Gastroesophageal sphincter (tissue), 4 donors: ENCODE results near the gene PTPRO. TPM values are rescaled to one million over a fixed set of nuclear protein-coding genes. Genes with fewer than 3 reads are reported as not detected.

Experiments
- ATAC-seq: fragments of 150-250 bp; one replicate; pipeline ENCODE4 v1.9.1; 2016; ENCODE audit warnings: mild to moderate bottlenecking, moderate library complexity
- H3K27ac ChIP-seq, 4 donors: fragments of 200-600 bp; sonication (generic) in 3 of 4; 1 replicate in 3 of 4; 2 replicates in 1 of 4; pipeline ENCODE4 v1.5.1; 2016 to 2019
- H3K27me3 ChIP-seq: fragments of 200-600 bp; sonication (generic); one replicate; pipeline ENCODE4 v1.5.1; 2019
- H3K36me3 ChIP-seq, 2 donors: fragments of 200-600 bp; sonication (generic); one replicate each; pipeline ENCODE4 v1.5.1; 2019; ENCODE audit warnings: control low read depth in 1 of 2
- H3K4me1 ChIP-seq, 3 donors: fragments of 200-600 bp; sonication (generic); 1 replicate in 2 of 3; 2 replicates in 1 of 3; pipeline ENCODE4 v1.5.1; 2016 to 2019; ENCODE audit warnings: control low read depth in 2 of 3
- H3K4me3 ChIP-seq, 2 donors: fragments of 200-600 bp; sonication (generic); one replicate each; pipeline ENCODE4 v1.5.1; 2019; ENCODE audit warnings: mild to moderate bottlenecking in 1 of 2, moderate library complexity in 1 of 2
- H3K9me3 ChIP-seq, 3 donors: fragments of 200-600 bp; sonication (generic); one replicate each; pipeline ENCODE4 v1.5.1; 2017 to 2019; ENCODE audit warnings: control low read depth in 2 of 3
- EP300 ChIP-seq: sonication (generic); formaldehyde crosslinking; IDR thresholded peaks from one replicate; pipeline ENCODE4 v1.6.1; 2017; ENCODE audit warnings: antibody characterized with exemption, mild to moderate bottlenecking
- POLR2A ChIP-seq, 2 donors: fragments of 450-650 bp; IDR thresholded peaks; one replicate each; pipeline ENCODE4 v1.6.1; 2017; ENCODE audit warnings: antibody characterized with exemption in 2 of 2, mild to moderate bottlenecking in 2 of 2, moderate library complexity in 1 of 2
- POLR2AphosphoS5 ChIP-seq: sonication (generic); formaldehyde crosslinking; IDR thresholded peaks from one replicate; pipeline ENCODE4 v1.6.1; 2017; ENCODE audit warnings: antibody characterized with exemption
- WGBS, 2 donors: methylation state at CpG; one replicate each; pipeline ENCODE4 v1.1.5; 2018; ENCODE audit warnings: low coverage in 1 of 2; 5-methylcytosine and 5-hydroxymethylcytosine counted together
- total RNA-seq, 4 donors: library from RNA; depleted of rRNA; stranded (reverse); fragments of >200 nt; gene quantifications; one replicate each; pipeline ENCODE4 v1.1.0, GENCODE V29; 2016
- TF ChIP-seq, protein P1 (sequence below), 4 experiments: fragments of 200-600 bp in 2 of 4; fragments of 450-650 bp in 2 of 4; sonication (generic) in 1 of 4; IDR thresholded peaks; one replicate each; pipeline ENCODE4 v1.5.1; 2017 to 2019; ENCODE audit warnings: antibody characterized with exemption in 4 of 4, mild to moderate bottlenecking in 2 of 4, moderate library complexity in 2 of 4

Gene PTPRO
- total RNA-seq, 4 donors from 2014 or later = 0.50 to 10.7 (median 2.8) TPM

DNA sequence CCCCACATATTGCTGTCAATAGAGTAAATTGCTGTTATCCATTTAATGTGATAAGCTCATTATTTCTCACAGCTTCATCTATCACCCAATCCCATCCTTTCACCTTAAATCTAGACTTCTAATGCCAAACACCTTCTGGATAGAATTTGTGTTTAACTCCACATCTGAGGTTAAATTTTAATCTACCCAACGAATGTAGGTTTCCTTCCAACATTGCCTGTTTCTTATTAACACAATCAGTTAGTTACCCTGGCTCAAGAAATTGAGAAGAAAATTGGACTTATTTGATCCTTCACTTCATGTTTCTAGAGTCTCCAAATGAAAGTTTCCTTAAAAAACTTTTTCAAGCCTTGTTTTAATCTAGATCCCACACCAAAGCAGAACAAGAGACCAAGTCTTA lies 67.3 kb downstream of the PTPRO start:
- 50 to 80% methylated on average over 1 of the region's 1 CpG for WGBS, 2 donors
- H3K27ac ChIP-seq = no peak overlapping the region
- H3K4me1 ChIP-seq = no peaks in the 10 kb centered on the region
- no peaks in the 10 kb centered on the region for H3K9me3 ChIP-seq
- no peaks in the 10 kb centered on the region for H3K36me3 ChIP-seq
- TF ChIP-seq EP300 = no peak
- TF ChIP-seq POLR2AphosphoS5 = no peak
- no peak for TF ChIP-seq POLR2A (IDR thresholded peaks at IDR 0.05)
- TF ChIP-seq, protein P1, sequence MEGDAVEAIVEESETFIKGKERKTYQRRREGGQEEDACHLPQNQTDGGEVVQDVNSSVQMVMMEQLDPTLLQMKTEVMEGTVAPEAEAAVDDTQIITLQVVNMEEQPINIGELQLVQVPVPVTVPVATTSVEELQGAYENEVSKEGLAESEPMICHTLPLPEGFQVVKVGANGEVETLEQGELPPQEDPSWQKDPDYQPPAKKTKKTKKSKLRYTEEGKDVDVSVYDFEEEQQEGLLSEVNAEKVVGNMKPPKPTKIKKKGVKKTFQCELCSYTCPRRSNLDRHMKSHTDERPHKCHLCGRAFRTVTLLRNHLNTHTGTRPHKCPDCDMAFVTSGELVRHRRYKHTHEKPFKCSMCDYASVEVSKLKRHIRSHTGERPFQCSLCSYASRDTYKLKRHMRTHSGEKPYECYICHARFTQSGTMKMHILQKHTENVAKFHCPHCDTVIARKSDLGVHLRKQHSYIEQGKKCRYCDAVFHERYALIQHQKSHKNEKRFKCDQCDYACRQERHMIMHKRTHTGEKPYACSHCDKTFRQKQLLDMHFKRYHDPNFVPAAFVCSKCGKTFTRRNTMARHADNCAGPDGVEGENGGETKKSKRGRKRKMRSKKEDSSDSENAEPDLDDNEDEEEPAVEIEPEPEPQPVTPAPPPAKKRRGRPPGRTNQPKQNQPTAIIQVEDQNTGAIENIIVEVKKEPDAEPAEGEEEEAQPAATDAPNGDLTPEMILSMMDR (IDR thresholded peaks at IDR 0.05) = no peak
- no peak for ATAC-seq
- no peaks in the 10 kb centered on the region for H3K27me3 ChIP-seq
- H3K4me3 ChIP-seq = no peak overlapping the region

DNA sequence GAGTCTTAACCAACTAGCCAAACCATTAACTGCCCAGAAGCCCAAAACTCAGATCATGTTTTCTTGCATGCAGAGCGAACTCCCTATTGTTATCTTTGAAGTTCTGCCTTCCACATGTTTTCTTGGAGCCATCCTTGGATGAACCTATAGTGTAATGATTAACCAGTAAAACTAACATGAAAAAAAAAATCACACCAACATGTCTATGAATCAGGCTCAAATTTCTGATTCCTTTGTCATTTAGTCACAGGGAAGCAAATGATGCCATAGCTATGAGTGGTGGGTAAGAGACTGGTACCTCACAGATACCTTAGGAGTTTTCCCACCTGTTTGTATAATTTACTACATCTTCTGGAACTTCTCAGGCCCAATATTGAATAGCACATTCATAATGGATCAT lies 70.7 kb downstream of the PTPRO start:
- no peaks in the 10 kb centered on the region for H3K36me3 ChIP-seq
- H3K4me3 ChIP-seq = no peak overlapping the region
- no peaks in the 10 kb centered on the region for H3K9me3 ChIP-seq
- no peak for ATAC-seq
- no peaks in the 10 kb centered on the region for H3K27me3 ChIP-seq
- TF ChIP-seq, protein P1 (IDR thresholded peaks at IDR 0.05) = no peak
- TF ChIP-seq EP300 (no peak), POLR2AphosphoS5 (no peak), POLR2A (IDR thresholded peaks at IDR 0.05) (no peak)
- no peaks in the 10 kb centered on the region for H3K4me1 ChIP-seq
- WGBS, 2 donors = 83 to 85% methylated on average over 1 of the region's 1 CpG
- no peak overlapping the region for H3K27ac ChIP-seq

DNA sequence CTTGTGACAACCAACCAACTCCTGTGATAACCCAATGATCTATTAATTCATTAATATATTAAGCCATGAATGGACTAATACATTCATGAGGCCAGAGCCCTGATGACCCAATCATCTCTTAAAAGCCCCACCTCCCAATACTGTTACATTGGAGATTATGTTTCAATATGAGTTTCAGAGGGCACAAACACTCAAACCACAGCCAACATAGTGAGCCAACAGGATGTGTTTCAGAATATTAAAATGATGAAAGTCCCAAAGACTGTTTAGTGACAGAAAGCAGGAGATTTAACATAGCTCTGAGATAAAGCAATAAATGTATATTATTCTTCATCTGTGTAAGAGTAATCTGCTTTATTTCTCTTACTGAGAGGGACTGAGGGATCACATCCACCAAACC lies 71.7 kb downstream of the PTPRO start:
- Histone ChIP-seq H3K9me3 (no peaks in the 10 kb centered on the region), H3K4me1 (no peaks in the 10 kb centered on the region), H3K4me3 (no peak overlapping the region), H3K36me3 (no peaks in the 10 kb centered on the region), H3K27me3 (no peaks in the 10 kb centered on the region), H3K27ac (no peak overlapping the region)
- no peak for TF ChIP-seq POLR2AphosphoS5
- TF ChIP-seq, protein P1 (IDR thresholded peaks at IDR 0.05) = no peak
- TF ChIP-seq POLR2A (IDR thresholded peaks at IDR 0.05) = no peak
- no peak for TF ChIP-seq EP300
- no peak for ATAC-seq

DNA sequence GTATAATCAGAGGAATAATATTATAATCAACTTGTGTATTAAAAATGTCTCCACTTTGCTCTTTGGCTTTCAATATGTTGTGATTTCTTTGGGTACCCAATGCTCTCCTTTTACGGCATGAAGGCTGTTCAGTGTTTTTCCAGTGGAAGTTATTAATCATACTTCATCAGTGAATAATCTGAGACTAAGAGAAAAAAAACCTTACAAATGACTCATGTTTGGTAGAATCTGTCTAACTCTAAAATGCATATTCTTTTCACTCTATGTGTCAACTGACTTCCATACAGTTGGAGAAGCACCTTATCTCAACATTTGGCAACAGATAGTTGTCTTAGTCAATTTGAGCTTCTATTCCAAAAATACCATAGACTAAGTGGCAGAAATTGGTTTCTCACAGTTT lies 82.2 kb downstream of the PTPRO start:
- H3K4me1 ChIP-seq = no peaks in the 10 kb centered on the region
- ATAC-seq = no peak
- H3K36me3 ChIP-seq = no peaks in the 10 kb centered on the region
- no peak overlapping the region for H3K27ac ChIP-seq
- WGBS, 2 donors = 0% methylated on average over 1 of the region's 1 CpG
- H3K27me3 ChIP-seq = no peaks in the 10 kb centered on the region
- H3K9me3 ChIP-seq = no peaks in the 10 kb centered on the region
- TF ChIP-seq POLR2A (IDR thresholded peaks at IDR 0.05) (no peak), POLR2AphosphoS5 (no peak), EP300 (no peak)
- TF ChIP-seq, protein P1 (IDR thresholded peaks at IDR 0.05) = no peak
- no peak overlapping the region for H3K4me3 ChIP-seq

DNA sequence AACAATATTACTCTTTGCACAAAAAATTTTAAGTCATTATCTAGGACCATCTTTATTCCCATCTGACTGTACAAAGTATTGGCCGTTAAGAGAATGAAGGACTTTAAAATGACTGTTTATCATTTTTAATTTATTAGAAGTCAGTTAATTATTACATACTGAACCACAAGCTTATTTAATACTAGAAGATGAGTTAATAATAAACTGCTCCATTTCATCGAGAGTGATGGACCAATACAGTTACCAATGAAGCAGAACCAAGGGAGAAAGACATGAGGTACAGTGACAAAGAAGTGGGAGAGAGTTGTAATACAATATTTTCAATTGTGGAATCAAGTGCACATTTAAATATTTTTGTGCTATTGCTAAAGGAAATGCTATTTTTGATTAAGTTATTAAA lies 83.3 kb downstream of the PTPRO start:
- Histone ChIP-seq H3K27ac (no peak overlapping the region), H3K4me1 (no peaks in the 10 kb centered on the region), H3K27me3 (no peaks in the 10 kb centered on the region), H3K4me3 (no peak overlapping the region), H3K9me3 (no peaks in the 10 kb centered on the region), H3K36me3 (no peaks in the 10 kb centered on the region)
- 77 to 94% methylated on average over 2 of the region's 2 CpGs for WGBS, 2 donors
- ATAC-seq = no peak
- TF ChIP-seq, protein P1 (IDR thresholded peaks at IDR 0.05) = no peak
- no peak for TF ChIP-seq POLR2A (IDR thresholded peaks at IDR 0.05)
- no peak for TF ChIP-seq POLR2AphosphoS5
